Fibroblast of mammary gland (primary cell): ENCODE results near the gene HAND2.

Experiments used
- DNase-seq: peaks from one replicate; pipeline ENCODE4 v3.0.0-alpha.2; 2010; ENCODE audit warnings: low read depth
- H3K4me3 ChIP-seq: 2 replicates; pipeline ENCODE4 v1.5.1; 2011; ENCODE audit warnings: low read depth, mild to moderate bottlenecking, low read length, moderate library complexity; ENCODE audit not compliant: control insufficient read depth
- CTCF ChIP-seq: conservative IDR thresholded peaks from 2 replicates; pipeline ENCODE4 v1.5.1; 2011; ENCODE audit warnings: low read depth, low read length, inconsistent platforms; ENCODE audit not compliant: control insufficient read depth, insufficient read depth

Gene HAND2

GRCh38 chr4:173488074-173488473 lies 42.0 kb downstream of the HAND2 start:
- TF ChIP-seq CTCF, result no peak
- no peak overlapping the region for H3K4me3 ChIP-seq
- DNase-seq, result no peak

GRCh38 chr4:173486714-173487392 lies 43.2 kb downstream of the HAND2 start:
- TF ChIP-seq CTCF, result no peak
- DNase-seq, result no peak
- no peak overlapping the region for H3K4me3 ChIP-seq

GRCh38 chr4:173485164-173485563 lies 44.9 kb downstream of the HAND2 start:
- DNase-seq, result peak; percentile 80

GRCh38 chr4:173482330-173482931 lies 47.6 kb downstream of the HAND2 start:
- no peak for TF ChIP-seq CTCF
- H3K4me3 ChIP-seq, result no peak overlapping the region
- no peak for DNase-seq

More at GRCh38 chr4:173485164-173485563, 44.9 kb downstream of the HAND2 start:
- TF ChIP-seq CTCF, result no peak
- no peak overlapping the region for H3K4me3 ChIP-seq

GRCh38 chr4:173478913-173479283 lies 51.1 kb downstream of the HAND2 start:
- H3K4me3 ChIP-seq, result no peak overlapping the region
- TF ChIP-seq CTCF, result no peak
- DNase-seq, result no peak

GRCh38 chr4:173478201-173478912 lies 51.7 kb downstream of the HAND2 start:
- DNase-seq, result peak; percentile 70
- TF ChIP-seq CTCF, result no peak
- H3K4me3 ChIP-seq, result no peak overlapping the region
